Measurements from ENCODE around the gene ERGIC1.

- TF ChIP-seq POLR2A (IDR thresholded peaks at IDR 0.05) (peak; percentile 98), CTCF (IDR thresholded peaks at IDR 0.05 in 4 of 5, conservative IDR thresholded peaks at IDR 0.05 in 1 of 5) (no peak)
These were observed 149.6 kb downstream of the ERGIC1 start, which contains the start of gene ATP6V0E1 for GRCh38 chr5:172983542-172984243.
